H9 (cell line): ENCODE data around the gene MATK. TPM values are rescaled to one million over a fixed set of nuclear protein-coding genes. Genes with fewer than 3 reads are reported as not detected.

Experiments
- DNase-seq: peaks from one replicate; pipeline ENCODE4 v3.0.0-alpha.2; 2017
- H2AFZ ChIP-seq: one replicate; pipeline ENCODE4 v1.6.1; 2013; ENCODE audit warnings: mild to moderate bottlenecking, low read length, control low read depth, moderate library complexity
- H2AK5ac ChIP-seq: 2 replicates; pipeline ENCODE4 v1.6.1; 2013; ENCODE audit warnings: low read length, control low read depth, mixed read lengths; ENCODE audit not compliant: insufficient read length
- H2BK120ac ChIP-seq: one replicate; pipeline ENCODE4 v1.6.1; 2013; ENCODE audit warnings: low read depth, mild to moderate bottlenecking, low read length, control low read depth, inconsistent platforms; ENCODE audit not compliant: poor library complexity, severe bottlenecking
- H2BK12ac ChIP-seq: 2 replicates; pipeline ENCODE4 v1.6.1; 2013; ENCODE audit warnings: low read length, control low read depth, mixed read lengths, low read depth; ENCODE audit not compliant: insufficient read length
- H2BK15ac ChIP-seq: 2 replicates; pipeline ENCODE4 v1.6.1; 2013; ENCODE audit warnings: low read depth, low read length, control low read depth
- H2BK20ac ChIP-seq: one replicate; pipeline ENCODE4 v1.6.1; 2013; ENCODE audit warnings: low read depth, mild to moderate bottlenecking, low read length, control low read depth, inconsistent platforms; ENCODE audit not compliant: poor library complexity, severe bottlenecking
- H2BK5ac ChIP-seq: 2 replicates; pipeline ENCODE4 v1.6.1; 2013; ENCODE audit warnings: low read length, control low read depth, mixed read lengths; ENCODE audit not compliant: insufficient read length
- H3K14ac ChIP-seq: 2 replicates; pipeline ENCODE4 v1.6.1; 2013; ENCODE audit warnings: low read length, control low read depth; ENCODE audit not compliant: insufficient read depth
- H3K18ac ChIP-seq: 2 replicates; pipeline ENCODE4 v1.6.1; 2013; ENCODE audit warnings: low read depth, mild to moderate bottlenecking, mixed read lengths, low read length, control low read depth; ENCODE audit not compliant: insufficient read length
- H3K23ac ChIP-seq: 2 replicates; pipeline ENCODE4 v1.6.1; 2013; ENCODE audit warnings: low read length, control low read depth, mixed read lengths, low read depth; ENCODE audit not compliant: insufficient read length
- H3K23me2 ChIP-seq: 2 replicates; pipeline ENCODE4 v1.6.1; 2013; ENCODE audit warnings: low read depth, mild to moderate bottlenecking, mixed read lengths, low read length, control low read depth; ENCODE audit not compliant: insufficient read length, poor library complexity, severe bottlenecking
- H3K27ac ChIP-seq: 2 replicates; pipeline ENCODE4 v1.5.1; 2013; ENCODE audit warnings: low read length, control low read depth, mixed read lengths, low read depth; ENCODE audit not compliant: insufficient read length
- H3K27me3 ChIP-seq: 2 replicates; pipeline ENCODE4 v1.6.1; 2013; ENCODE audit warnings: low read length, control low read depth, inconsistent platforms; ENCODE audit not compliant: insufficient read depth
- H3K4ac ChIP-seq: 2 replicates; pipeline ENCODE4 v1.6.1; 2013; ENCODE audit warnings: low read depth, mild to moderate bottlenecking, control low read depth, inconsistent platforms, low read length, moderate library complexity
- H3K4me1 ChIP-seq: 2 replicates; pipeline ENCODE4 v1.6.1; 2013; ENCODE audit warnings: low read length, control low read depth, inconsistent platforms; ENCODE audit not compliant: insufficient read depth
- H3K4me2 ChIP-seq: 2 replicates; pipeline ENCODE4 v1.6.1; 2013; ENCODE audit warnings: low read length, control low read depth, mixed read lengths; ENCODE audit not compliant: insufficient read length, insufficient read depth
- H3K56ac ChIP-seq: 2 replicates; pipeline ENCODE4 v1.6.1; 2013; ENCODE audit warnings: low read depth, mild to moderate bottlenecking, mixed read lengths, low read length, control low read depth; ENCODE audit not compliant: insufficient read length
- H3K79me1 ChIP-seq: 2 replicates; pipeline ENCODE4 v1.6.1; 2013; ENCODE audit warnings: low read depth, mild to moderate bottlenecking, moderate library complexity, low read length, control low read depth, inconsistent platforms; ENCODE audit not compliant: insufficient read depth, poor library complexity, severe bottlenecking
- H3K79me2 ChIP-seq: 2 replicates; pipeline ENCODE4 v1.6.1; 2013; ENCODE audit warnings: low read length, control low read depth, inconsistent platforms; ENCODE audit not compliant: insufficient read depth
- H3K9ac ChIP-seq: 2 replicates; pipeline ENCODE4 v1.6.1; 2013; ENCODE audit warnings: low read length, control low read depth, mixed read lengths; ENCODE audit not compliant: insufficient read length; ENCODE audit errors: extremely low read depth
- H3K9me3 ChIP-seq: one replicate; pipeline ENCODE4 v1.6.1; 2013; ENCODE audit warnings: low read depth, low read length, inconsistent platforms; ENCODE audit not compliant: control insufficient read depth
- H3T11ph ChIP-seq: one replicate; pipeline ENCODE4 v1.6.1; 2013; ENCODE audit warnings: mild to moderate bottlenecking, low read length, control low read depth, inconsistent platforms
- H4K20me1 ChIP-seq: one replicate; pipeline ENCODE4 v1.6.1; 2013; ENCODE audit not compliant: control insufficient read depth, insufficient read length, insufficient read depth
- H4K5ac ChIP-seq: 2 replicates; pipeline ENCODE4 v1.6.1; 2013; ENCODE audit warnings: low read depth, mild to moderate bottlenecking, mixed read lengths, low read length, control low read depth; ENCODE audit not compliant: insufficient read length
- H4K8ac ChIP-seq: replicated peaks from 2 replicates; pipeline ENCODE4 v1.6.1; 2013; ENCODE audit warnings: low read length, control low read depth, mixed read lengths, low read depth; ENCODE audit not compliant: insufficient read length
- H4K91ac ChIP-seq: 2 replicates; pipeline ENCODE4 v1.6.1; 2013; ENCODE audit warnings: low read depth, mild to moderate bottlenecking, moderate library complexity, mixed read lengths, low read length, control low read depth; ENCODE audit not compliant: insufficient read length
- H3K27ac Mint-ChIP-seq, 3 experiments: 2 replicates in 2 of 3; 3 replicates in 1 of 3; pipeline ENCODE4 v1.8.0; 2020 to 2021; ENCODE audit warnings: mixed read lengths in 3 of 3, mild to moderate bottlenecking in 1 of 3, moderate library complexity in 1 of 3
- H3K27me3 Mint-ChIP-seq: 2 replicates; pipeline ENCODE4 v1.8.0; 2021; ENCODE audit warnings: low read depth, mild to moderate bottlenecking, moderate library complexity, mixed read lengths
- H3K36me3 Mint-ChIP-seq, 3 experiments: 2 replicates in 2 of 3; 3 replicates in 1 of 3; pipeline ENCODE4 v1.8.0; 2020 to 2021; ENCODE audit warnings: low read depth in 3 of 3, mixed read lengths in 3 of 3; ENCODE audit not compliant: insufficient read depth in 1 of 3
- H3K4me1 Mint-ChIP-seq, 2 experiments: 2 replicates each; pipeline ENCODE4 v1.8.0; 2020; ENCODE audit warnings: mixed read lengths in 2 of 2
- H3K4me3 Mint-ChIP-seq, 2 experiments: 2 replicates in 1 of 2; 3 replicates in 1 of 2; pipeline ENCODE4 v1.8.0; 2020 to 2021; ENCODE audit warnings: mild to moderate bottlenecking in 2 of 2, mixed read lengths in 2 of 2, moderate library complexity in 1 of 2
- H3K9me3 Mint-ChIP-seq, 2 experiments: 2 replicates in 1 of 2; 3 replicates in 1 of 2; pipeline ENCODE4 v1.8.0; 2020; ENCODE audit warnings: mild to moderate bottlenecking in 2 of 2, mixed read lengths in 2 of 2, moderate library complexity in 1 of 2
- CTCF ChIP-seq: fragments of 200-600 bp; sonication (generic); conservative IDR thresholded peaks from 3 replicates; pipeline ENCODE4 v1.8.0; 2021; ENCODE audit warnings: antibody characterized with exemption, mild to moderate bottlenecking
- WGBS: extraction: QIAGEN DNeasy Blood & Tissue Kit; methylation state at CpG from one replicate; pipeline ENCODE4 v1.1.7; 2013; ENCODE audit warnings: missing lambda C conversion rate, low lambda C conversion rate, mixed read lengths; ENCODE audit not compliant: insufficient read length; ENCODE audit errors: extremely low coverage; 5-methylcytosine and 5-hydroxymethylcytosine counted together
- total RNA-seq: library from RNA; stranded (reverse); gene quantifications from 2 replicates; pipeline ENCODE4 v1.2.1, GENCODE V29; 2021

The MATK gene
- total RNA-seq, 1 experiment from 2014 or later = 13.5 TPM

DNA sequence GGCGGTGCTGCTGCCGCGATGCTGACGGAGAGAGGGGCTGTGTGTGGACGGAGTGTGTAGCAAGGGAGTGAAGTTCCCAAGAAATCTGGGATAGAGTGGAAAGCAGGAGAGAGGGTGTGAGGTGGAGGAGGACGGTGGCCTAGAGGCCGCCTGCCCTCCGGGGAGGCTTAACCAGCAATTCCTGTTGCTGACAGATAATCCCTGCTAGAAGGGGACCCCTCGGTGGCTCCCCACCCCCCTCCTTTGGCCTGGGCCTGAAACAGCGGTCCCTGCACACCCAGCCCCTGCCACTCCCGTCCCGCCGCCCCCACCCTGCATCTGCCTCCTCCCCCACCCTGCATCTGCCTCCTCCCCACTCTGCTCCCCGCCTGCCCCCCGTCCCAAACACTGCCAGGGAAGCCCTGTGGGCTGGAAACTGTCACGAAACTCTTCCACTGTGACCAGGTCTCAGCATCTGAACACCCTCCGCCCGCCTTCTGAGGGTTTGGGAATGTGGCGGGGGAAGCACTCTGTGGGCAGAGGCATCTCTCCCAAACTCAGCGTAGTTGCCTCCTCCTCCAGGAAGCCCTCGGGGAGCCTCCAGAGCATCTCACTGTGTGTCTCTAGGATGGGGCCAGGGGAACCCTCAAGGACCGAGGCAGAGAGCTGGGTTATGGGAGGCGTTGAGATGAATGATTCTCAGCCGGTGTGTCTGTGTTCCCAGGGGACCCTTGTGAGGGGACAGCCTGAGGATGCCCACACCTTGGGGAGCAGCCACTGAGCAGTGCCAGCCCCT lies 17.1 kb upstream of the MATK start:
- H3K23me2 ChIP-seq = peaks cover 7% of the 10 kb centered on the region
- no peak overlapping the region for H3K27ac ChIP-seq
- H3K14ac ChIP-seq = no peak overlapping the region
- no peaks in the 10 kb centered on the region for H3K27me3 ChIP-seq
- H2BK5ac ChIP-seq = no peak overlapping the region
- no peak overlapping the region for H2BK12ac ChIP-seq
- no peak overlapping the region for H2AK5ac ChIP-seq
- no peak overlapping the region for H3K4me2 ChIP-seq
- no peaks in the 10 kb centered on the region for H3K9me3 ChIP-seq
- no peak overlapping the region for H3K9ac ChIP-seq
- no peaks in the 10 kb centered on the region for H3K79me1 ChIP-seq
- Mint-ChIP-seq H3K4me3 (no peak overlapping the region; a peak in 1 of 5 replicates), H3K9me3 (peaks cover 0 to 5% of the 10 kb centered on the region in 2 experiments; a peak in 2 of 5 replicates), H3K4me1 (peaks cover 0 to 11% of the 10 kb centered on the region in 2 experiments; a peak in 2 of 4 replicates), H3K27ac (no peak overlapping the region), H3K27me3 (peaks cover 45% of the 10 kb centered on the region), H3K36me3 (no peaks in the 10 kb centered on the region)
- no peak overlapping the region for H2AFZ ChIP-seq
- H3T11ph ChIP-seq = no peak overlapping the region
- no peak overlapping the region for H4K8ac ChIP-seq
- WGBS = no CpG with 5 or more reads among the region's 24 CpGs
- no peak for TF ChIP-seq CTCF
- DNase-seq = no peak
- no peaks in the 10 kb centered on the region for H3K4me1 ChIP-seq
- H2BK20ac ChIP-seq = no peak overlapping the region
- no peak overlapping the region for H3K4ac ChIP-seq
- no peak overlapping the region for H4K91ac ChIP-seq
- H2BK120ac ChIP-seq = no peak overlapping the region
- no peak overlapping the region for H3K56ac ChIP-seq
- H2BK15ac ChIP-seq = no peak overlapping the region
- H3K79me2 ChIP-seq = no peaks in the 10 kb centered on the region
- H4K5ac ChIP-seq = no peak overlapping the region
- no peaks in the 10 kb centered on the region for H4K20me1 ChIP-seq
- no peak overlapping the region for H3K23ac ChIP-seq
- H3K18ac ChIP-seq = no peak overlapping the region
